IPS-NIHi7 (cell line): ENCODE measurements around the gene DBN1.

ENCODE experiments used
- DNase-seq: peaks from one replicate; pipeline ENCODE4 v3.0.0; 2012; ENCODE audit warnings: mixed read lengths; ENCODE audit errors: extremely low spot score

The DBN1 gene

DNA sequence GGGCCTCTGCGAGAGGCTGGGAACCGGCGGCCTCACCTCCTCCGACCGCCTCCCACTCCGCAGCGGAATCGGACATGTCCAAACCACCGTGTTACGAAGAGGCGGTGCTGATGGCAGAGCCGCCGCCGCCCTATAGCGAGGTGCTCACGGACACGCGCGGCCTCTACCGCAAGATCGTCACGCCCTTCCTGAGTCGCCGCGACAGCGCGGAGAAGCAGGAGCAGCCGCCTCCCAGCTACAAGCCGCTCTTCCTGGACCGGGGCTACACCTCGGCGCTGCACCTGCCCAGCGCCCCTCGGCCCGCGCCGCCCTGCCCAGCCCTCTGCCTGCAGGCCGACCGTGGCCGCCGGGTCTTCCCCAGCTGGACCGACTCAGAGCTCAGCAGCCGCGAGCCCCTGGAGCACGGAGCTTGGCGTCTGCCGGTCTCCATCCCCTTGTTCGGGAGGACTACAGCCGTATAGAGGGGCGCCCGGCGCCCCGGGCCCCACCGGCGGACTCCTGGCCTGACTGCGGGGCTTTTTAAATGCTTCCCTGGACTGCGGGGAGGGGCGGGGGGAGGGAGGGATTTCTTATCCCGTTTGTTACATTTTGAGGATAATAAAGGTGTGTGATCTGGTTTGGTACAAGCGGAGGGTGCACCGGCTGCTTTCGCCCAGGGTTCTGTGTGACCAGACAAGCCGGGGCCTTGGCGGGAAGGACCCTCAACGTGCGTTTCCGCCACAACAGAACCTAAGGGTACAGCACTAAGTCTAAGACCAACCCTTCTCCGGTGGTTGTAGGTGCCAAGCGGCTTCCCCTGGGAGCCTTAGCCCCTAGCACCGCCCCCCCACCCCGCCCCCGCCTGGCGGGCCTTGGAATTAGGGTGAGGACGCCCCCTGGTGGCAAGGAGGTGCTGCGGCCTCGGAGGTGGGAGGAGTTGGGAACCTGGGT, 17.5 kb downstream of the DBN1 start:
- peak; percentile 89 for DNase-seq

DNA sequence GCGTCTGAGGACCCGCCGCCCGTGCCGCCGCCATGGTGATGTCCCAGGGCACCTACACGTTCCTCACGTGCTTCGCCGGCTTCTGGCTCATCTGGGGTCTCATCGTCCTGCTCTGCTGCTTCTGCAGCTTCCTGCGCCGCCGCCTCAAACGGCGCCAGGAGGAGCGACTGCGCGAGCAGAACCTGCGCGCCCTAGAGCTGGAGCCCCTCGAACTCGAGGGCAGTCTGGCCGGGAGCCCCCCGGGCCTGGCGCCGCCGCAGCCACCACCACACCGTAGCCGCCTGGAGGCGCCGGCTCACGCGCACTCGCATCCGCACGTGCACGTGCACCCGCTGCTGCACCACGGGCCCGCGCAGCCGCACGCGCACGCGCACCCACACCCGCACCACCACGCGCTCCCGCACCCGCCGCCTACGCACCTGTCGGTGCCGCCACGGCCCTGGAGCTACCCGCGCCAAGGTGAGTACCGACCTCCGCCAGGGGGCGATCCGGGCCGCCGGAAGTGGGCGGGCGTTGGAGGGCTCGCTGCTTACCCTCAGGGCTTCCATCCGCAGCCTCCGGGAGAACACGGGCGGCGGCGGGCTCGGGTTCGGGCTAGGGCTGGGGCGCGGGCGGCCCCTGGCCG, 18.3 kb downstream of the DBN1 start:
- peak; percentile 81 for DNase-seq

DNA sequence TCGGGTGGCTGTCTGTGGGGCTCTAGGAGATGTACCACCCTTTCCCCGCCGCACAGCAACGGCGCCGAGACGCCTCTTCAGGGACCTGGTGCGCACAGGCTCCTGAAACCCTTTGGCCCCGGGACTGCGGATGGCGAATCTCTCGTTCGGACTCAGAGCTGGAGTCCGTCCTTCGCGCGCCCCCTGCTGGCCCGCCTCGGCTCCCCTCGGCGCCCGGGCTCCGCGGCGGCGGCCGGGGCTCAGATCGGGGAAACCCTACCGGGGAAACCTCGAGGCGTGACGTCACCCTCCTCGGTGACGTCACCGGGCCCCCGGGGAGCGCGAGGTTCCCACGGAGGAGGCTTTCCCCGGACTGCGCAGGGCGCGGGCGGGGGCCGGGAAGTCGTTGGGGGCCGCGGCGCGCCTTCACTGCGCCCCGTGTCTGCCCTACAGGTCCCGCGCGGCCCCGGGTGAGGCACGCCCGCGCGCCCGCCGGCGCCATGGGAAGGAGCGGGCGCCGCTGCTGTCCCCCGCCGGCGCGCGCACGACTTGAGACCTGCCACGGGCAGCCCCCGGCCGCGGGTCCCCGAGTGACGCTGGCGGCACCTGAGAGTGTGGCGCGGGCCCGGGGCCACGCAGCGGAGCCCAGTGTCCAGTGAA, 18.9 kb downstream of the DBN1 start:
- DNase-seq = peak; percentile 90

DNA sequence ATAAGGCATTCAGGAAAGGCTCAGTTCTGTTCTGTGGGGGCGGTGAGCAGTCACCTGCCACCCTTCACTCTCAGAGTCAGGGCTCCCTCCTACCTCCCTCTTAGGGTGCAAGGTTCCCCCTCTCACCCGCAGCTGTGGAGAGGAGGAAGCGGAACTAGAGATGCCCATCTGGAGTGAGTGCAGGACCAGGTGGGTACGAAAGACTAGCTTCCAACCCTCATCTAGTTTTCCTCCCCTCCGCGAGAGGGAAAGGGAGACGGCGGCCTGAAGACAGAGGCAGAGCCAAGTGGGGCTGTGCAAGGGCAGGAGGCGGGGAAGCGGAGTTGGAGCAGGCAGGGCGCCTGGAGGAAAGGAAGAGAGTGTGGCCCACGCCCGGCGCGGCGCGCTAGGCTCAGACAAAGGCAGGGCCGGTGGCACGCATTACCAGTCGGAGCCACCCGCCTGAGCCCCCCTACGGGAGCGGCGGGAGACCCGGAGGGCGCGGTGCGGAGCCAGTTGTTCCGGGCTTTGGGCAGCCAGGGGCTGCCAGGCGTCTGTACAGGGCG, 19.5 kb downstream of the DBN1 start:
- no peak for DNase-seq

DNA sequence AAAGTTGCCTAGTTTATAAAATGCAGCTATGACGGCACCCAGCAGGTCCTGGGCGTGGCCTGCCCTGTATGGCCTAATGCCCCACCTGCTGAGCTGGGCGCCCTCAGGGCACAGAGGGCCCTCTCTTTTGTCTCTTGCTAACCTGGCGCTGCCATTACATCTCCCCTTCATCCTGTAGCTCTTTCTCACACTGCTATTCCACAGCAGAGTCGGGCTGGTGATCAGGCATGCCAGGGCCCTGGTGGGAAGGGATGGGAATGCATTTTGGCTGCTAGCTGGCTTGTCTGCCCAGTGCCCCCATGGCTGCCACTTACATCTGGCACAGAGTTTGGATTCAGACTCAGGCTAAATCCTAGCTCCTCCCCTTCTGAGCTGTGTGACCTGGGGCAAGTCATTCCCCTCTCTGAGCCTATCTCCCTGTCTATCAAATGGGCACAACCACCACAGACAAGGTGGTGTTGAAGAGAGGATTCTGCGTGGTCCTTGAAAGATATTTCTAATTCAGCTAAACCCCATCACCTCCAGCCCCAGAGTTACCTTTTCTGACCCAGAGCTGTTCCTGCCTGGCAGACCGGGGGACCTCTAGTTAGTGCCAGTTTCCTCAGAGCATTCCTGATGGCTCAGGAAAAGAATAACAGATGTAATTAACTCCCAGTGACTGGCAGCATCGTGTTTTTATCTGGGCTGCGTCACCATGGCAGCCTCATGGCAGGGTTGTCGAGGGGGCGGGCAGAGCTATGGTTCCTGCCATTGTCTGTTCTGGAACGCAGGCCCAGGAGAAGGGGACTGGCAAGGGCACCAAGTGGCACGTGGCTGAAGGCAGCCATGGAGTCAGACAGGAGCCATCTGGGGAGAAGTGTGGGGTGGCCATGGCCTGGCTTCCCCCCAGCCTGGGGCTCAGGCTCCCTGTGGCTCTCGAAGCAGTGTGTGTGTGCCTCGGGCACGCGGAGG, 20.5 kb downstream of the DBN1 start:
- no peak for DNase-seq

DNA sequence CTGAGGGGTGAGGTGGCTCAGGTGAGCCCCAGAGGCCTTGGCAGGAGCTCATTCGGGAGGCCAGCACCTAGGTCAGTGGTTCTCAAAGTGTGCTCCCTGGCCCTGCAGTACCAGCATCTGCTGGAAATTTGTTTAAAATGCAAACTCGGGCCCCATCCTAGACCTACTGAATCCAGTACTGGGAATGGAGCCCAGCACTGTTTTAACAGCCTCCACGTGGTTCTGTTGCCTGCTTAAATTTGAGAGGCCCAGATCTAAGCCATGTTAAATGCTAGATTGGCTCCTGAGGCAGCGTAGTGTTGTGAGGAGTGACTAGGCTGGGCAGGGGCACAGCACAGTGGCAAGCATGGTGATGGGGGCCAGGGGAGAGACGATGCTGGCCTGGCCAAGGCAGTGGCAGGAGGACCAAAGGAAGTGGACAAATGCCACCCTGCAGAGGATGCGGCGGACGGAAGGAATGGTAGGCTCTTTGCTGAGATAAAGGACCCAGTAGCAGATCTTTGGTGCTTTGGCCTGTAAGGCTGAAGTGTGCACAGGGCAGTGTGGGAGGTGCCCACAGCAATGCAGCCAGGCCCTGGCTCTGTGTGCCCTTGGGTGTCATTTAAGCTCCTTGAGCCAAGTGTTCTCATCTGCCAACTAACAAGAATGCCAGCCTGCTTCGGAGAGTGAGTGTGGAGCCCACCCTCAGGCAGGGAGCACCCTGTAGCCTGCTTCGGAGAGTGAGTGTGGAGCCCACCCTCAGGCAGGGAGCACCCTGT, 22.6 kb downstream of the DBN1 start:
- DNase-seq = no peak

DNA sequence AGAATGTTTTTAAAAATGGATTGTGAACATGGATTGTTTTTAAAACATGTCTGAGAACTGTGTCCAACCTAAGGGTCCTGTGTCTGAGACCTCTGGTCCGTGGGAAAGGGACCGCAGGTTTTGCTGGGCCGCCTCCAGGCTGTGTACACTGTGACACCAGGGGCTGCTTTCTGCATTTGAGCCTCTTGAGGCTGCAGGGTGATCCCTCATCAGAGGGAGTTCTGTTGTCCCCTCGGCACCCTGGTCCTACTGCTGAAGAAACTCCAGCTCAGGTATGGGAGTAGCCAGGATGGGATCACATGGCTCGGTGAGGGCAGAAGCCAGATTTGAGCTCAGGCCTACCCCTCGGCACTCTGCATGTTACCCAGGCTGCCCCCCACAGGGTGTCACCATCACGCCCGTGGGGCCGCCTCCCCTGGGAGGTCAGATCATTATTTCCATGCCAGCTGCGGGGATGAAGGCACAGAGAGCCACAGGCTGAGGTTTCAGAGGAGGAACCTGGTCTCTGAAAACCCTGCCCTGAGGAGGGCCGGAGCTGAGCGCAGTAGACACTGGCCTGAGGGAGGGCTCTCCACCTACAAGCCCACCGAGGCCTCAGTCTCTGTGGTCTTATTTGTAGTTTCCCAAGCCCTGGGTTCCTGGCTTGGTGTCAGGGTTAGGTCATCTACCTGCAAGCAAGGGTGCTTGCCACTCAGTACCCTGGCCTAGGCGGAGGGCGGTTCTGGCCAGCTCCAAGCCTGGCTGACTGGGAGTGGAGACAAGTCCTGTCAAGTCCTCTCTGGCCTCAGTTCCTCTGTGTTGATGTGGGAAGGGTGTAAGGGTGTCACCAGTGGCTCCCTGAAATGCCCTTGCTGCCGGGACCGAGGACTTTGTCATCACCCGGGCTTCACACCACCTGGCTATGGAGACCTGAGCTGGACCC, 24.0 kb downstream of the DBN1 start:
- no peak for DNase-seq

DNA sequence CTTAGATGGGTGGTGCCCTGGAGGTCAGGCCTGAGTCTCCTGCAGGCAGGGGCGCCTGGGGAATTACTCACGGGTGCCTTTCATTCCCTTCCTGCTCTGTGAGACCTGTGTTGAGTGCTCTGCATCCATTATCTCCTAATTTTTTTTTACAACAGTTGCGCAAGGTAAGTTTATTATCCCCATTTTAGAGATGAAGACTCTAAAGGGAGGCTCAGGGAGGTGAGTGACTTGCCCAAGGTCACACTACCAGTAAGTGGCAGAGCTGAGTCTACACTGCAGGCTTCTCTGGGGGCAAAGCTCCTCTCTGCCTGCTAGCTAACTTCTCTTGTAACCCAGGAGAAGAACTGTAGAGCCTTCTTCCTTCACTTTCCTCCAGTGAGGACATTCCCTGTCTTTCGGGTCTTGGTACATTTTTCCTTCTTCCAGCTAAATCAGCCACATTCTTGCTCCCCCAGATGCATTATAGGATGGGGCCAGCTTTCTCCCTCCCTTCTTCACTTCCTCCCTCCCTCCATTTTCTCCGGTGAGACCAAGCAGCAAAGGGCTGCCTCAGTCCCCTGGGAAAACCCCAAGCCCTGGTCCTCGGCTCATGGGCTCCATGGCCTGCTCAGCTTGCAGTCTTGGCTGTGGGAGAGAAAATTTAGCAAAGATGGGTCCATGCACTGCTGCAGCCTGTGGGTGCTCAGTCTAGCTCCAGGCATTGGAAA, 25.0 kb downstream of the DBN1 start:
- no peak for DNase-seq

DNA sequence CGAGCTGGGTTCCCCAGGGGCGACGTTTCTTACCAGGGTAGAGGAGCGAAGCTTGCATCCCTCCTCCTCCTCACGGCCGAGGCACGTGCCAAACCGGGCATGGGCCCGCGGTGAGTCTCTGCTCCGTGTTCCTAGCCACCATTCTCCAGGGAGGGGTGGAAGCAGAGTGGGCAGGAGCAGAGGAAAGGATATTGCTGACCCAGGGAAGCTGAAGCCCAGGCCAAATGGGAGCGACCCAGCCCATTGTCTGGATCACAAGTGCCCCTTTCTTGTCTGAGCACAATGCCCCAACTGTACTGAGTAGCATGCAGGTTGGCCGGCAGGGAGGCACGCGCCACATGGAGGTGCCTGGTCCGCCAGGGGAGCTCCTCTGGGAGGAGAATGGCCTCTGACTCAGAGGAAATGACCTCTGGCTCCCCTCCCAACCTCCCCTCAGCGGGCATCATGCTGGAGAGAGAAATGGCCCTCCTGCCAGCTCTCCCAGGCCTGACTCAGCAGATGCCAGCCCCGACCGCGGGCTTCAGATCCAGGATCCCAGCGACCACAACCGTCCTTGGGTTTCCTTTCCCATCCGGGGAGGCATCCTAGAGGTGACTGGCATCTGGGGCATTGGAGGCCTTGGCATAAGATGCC, 25.7 kb downstream of the DBN1 start:
- peak; percentile 70 for DNase-seq

DNA sequence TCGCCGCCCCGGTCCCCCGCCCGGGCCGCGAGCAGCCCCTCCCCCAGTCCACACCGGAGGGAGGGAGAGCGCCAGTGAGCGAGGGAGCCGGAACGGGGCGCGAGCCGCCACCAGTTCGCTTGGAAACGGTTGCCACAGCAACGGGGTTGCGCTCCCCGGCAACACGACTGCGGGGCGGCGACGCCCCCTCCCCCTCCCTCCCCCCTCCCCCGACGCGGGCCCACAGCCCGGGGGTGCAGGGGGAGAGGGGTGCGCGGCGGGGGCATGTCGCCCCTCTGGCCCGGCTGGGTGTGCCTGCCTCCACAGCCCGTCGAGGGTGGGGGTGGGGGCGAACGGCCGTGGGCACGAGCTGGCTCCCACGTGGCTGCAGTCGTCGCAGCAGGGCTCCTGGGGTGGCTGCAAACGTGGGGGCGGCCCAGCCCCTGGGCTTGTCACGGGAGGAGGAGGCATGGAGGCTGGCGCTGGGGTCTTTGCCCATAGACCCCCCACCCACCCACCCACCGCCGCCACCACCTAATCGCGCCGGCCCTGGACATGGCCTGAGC, 26.3 kb downstream of the DBN1 start:
- peak; percentile 69 for DNase-seq

DNA sequence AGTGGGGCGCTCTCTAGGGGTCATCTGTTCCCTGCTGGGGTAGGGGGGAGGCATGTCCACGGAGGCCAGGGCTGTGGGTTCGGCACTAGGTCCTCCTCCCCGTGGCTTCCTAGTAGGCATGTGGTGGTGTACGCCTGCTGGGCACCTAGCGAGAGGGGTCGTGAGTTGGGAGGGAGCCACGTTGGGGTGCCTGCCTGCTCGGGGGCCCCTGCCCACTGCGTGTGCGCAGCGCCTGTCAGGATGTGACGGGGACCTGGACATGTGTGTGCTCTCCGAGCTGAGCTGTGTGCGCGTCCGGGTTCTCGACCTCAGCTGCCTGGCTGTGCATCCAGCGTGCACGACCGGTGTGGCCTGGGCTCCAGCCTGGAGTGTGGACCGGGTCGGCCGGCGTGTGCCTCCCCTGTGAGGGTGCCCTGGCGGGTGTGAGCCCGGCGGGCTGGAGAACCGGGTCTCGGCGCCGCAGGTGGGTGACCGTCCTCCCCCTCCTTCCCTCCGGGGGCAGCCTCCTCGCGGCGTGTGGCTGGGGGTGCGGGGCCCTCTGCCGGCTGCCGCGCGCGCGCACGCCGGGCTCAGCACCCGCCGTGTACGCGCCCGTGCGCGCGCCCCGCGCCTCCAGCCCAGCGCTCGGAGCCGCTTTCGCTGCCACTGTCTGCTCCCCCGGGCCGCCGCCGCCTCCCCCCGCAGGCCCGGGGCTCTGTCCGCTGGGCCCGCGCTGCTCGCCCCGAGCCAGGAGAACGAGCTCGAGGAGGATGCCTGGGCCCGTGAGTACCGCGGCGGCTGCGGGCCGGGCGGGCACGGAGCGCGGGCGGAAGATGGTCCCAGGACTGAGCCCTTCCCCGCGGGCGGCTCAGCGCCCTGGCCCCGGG, 27.0 kb downstream of the DBN1 start, which contains the start of gene PRR7:
PRR7 (plus strand) TSS at position 615 of the 866 bp plus-strand sequence. CDS start 8,254 bp downstream, outside the sequence.
- DNase-seq = peak; percentile 78

DNA sequence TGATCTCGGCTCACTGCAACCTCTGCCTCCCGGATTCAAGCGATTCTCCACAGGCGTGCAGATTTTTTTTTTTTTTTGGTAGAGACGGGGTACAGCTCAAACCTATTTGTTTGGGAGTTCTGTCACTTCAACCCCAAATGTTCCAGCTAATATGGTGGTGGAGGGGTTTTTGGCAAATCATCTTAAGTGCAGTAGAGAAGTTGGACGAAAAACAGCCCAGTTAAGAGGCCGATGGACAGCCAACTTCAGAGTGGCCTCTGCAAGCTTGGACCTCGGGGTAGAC, 27.6 kb downstream of the DBN1 start:
- no peak for DNase-seq

DNA sequence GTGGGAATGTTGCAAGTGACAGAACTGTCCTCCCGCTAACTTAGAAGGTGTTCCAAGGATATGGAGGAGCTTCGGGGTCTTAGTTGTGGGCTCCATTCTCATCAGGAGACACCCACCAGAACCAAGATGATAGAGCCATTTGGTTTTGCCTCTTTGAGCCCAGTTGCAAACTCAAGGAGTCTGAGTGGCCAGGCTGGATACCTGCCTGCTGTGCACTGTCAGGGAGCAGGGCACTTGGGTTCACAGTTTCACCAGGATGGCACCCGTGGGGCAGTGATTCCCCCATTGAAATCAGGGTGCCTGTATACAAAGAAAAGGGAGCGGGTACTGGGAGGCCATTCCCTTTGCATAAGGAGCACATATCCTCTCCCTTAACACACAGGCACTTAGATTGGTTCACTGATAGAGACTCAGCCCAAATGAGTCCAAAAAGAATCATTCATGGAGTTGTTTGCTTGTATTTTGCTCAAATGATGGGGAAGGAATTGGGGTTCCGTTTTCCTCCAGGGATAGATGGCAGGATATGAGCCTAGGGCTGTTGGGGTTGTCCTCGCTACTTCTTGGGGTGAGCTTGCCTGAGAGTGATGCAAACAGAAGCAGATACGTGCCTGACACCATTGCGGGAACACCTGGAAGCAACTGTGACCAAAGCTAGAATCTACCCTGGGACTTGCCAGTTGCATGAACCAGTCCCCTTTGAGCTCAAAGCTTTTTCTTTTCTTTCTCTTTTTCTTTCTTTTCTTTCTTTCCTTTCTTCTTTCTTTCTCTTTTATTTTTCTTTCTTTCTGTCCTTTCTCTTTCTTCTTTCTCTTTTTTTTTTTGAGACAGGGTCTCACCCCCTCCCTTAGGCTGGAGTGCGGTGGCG, 28.1 kb downstream of the DBN1 start:
- DNase-seq = no peak

DNA sequence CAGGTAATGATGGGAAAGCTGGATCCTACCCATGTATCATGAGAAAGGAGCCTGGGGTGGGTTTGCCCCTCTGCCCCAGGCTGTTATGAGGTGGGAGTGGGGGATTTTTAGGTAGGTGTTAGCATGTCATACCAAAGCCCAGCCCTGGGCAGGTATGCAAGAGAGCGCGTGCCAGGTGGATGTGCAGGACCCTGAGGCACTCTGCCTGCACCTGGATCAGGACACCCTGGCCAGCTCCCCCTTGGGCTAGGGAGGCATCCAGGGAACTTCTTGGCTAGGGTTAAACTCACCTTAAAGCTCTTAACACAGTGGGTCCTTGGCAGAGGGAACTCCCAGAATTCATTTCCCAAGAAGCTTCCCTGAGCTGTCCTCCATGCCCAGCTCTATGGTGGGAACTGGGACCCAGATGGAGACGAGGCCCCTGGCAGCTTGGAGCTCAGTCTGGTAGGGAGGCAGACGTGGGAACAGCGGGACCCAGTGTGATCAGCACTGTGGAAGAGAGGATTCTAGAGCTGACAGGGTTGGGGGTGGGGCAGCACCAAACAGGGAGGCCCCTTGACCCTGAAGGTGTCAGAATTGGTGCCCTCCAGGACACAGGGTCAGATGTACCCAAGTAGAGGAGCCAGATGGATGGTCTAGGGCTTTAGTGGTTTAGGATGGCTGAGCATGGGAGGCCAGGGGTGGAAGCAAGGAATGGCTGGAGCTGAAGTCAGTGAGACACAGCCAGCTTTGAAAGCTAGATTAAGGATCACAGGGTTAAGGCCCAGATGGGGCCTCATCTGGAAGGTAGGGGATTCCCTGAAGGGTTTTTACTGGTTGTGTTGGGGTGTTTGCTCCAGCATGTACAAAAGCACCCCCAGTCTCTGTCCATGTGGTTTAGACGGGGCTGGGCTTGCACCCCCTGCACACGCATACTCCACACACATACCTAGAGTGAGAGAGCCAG, 29.1 kb downstream of the DBN1 start:
- no peak for DNase-seq
